ENCODE results near the gene FAM107B.

DNA sequence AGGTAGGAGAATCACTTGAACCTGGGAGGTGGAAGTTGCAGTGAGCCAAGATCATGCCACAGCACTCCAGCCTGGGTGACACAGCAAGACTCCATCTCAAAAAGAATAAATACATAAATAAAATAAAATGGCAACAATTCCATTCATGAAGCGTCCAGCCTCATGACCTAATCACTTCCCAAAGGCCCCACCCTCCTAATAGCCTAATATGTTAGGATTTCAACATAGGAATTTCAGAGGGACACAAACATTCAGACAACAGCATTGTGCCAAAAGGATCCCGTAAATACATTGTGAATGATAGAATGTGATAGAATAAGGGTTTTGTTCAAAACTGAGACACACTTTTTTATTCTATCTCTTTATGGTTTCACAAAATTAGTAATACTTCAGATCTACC is 90.3 kb downstream of the FAM107B start:
- TF ChIP-seq, protein P1, sequence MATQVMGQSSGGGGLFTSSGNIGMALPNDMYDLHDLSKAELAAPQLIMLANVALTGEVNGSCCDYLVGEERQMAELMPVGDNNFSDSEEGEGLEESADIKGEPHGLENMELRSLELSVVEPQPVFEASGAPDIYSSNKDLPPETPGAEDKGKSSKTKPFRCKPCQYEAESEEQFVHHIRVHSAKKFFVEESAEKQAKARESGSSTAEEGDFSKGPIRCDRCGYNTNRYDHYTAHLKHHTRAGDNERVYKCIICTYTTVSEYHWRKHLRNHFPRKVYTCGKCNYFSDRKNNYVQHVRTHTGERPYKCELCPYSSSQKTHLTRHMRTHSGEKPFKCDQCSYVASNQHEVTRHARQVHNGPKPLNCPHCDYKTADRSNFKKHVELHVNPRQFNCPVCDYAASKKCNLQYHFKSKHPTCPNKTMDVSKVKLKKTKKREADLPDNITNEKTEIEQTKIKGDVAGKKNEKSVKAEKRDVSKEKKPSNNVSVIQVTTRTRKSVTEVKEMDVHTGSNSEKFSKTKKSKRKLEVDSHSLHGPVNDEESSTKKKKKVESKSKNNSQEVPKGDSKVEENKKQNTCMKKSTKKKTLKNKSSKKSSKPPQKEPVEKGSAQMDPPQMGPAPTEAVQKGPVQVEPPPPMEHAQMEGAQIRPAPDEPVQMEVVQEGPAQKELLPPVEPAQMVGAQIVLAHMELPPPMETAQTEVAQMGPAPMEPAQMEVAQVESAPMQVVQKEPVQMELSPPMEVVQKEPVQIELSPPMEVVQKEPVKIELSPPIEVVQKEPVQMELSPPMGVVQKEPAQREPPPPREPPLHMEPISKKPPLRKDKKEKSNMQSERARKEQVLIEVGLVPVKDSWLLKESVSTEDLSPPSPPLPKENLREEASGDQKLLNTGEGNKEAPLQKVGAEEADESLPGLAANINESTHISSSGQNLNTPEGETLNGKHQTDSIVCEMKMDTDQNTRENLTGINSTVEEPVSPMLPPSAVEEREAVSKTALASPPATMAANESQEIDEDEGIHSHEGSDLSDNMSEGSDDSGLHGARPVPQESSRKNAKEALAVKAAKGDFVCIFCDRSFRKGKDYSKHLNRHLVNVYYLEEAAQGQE (IDR thresholded peaks at IDR 0.05; ENCODE audit: low read depth), result no peak
- TF ChIP-seq, protein P2, sequence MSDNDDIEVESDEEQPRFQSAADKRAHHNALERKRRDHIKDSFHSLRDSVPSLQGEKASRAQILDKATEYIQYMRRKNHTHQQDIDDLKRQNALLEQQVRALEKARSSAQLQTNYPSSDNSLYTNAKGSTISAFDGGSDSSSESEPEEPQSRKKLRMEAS (IDR thresholded peaks at IDR 0.05), result no peak
- no peak for TF ChIP-seq TEAD4 (IDR thresholded peaks at IDR 0.05)
- TF ChIP-seq TAF1 (IDR thresholded peaks at IDR 0.05; ENCODE audit: low read depth), result no peak
- no peak for TF ChIP-seq TCF12 (IDR thresholded peaks at IDR 0.05; ENCODE audit: low read depth)
- no peak for TF ChIP-seq FOXM1 (IDR thresholded peaks at IDR 0.05; ENCODE audit: borderline replicate concordance, low read depth)
- TF ChIP-seq CEBPB (IDR thresholded peaks at IDR 0.05), result no peak
- TF ChIP-seq, protein P3, sequence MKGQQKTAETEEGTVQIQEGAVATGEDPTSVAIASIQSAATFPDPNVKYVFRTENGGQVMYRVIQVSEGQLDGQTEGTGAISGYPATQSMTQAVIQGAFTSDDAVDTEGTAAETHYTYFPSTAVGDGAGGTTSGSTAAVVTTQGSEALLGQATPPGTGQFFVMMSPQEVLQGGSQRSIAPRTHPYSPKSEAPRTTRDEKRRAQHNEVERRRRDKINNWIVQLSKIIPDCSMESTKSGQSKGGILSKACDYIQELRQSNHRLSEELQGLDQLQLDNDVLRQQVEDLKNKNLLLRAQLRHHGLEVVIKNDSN (IDR thresholded peaks at IDR 0.05), result no peak
- TF ChIP-seq YY1 (IDR thresholded peaks at IDR 0.05; ENCODE audit: low read depth), result no peak
- no peak for TF ChIP-seq EP300 (IDR thresholded peaks at IDR 0.05; ENCODE audit: borderline replicate concordance)
